Activated naive CD4-positive, alpha-beta T cell treated with anti-CD3 and anti-CD28 coated beads, Interleukin-2, amount 10 ng/mL, durations not matched to agents 7 days and 5 days (primary cell): ENCODE results near the gene TEKT5.
"Not testable (repeated sequence)": the region's sequence is repeated elsewhere in the genome, so short reads cannot be mapped to it uniquely, and the experiment has no call there.

Source experiments
- CTCF ChIA-PET: fragments of 350-600 bp; sonication (Branson Sonifier 250); formaldehyde crosslinking; loops from one replicate; lab custom pipeline; 2021; ENCODE audit warnings: antibody characterized with exemption; lab: Charles Lee
- DNase-seq: peaks from one replicate; pipeline ENCODE4 v3.0.0-alpha.2; 2020
- H3K27ac Mint-ChIP-seq: one replicate; pipeline ENCODE4 v1.8.0; 2021; ENCODE audit warnings: mild to moderate bottlenecking, moderate library complexity, mixed read lengths
- H3K27me3 Mint-ChIP-seq: one replicate; pipeline ENCODE4 v1.8.0; 2021; ENCODE audit warnings: mild to moderate bottlenecking, mixed read lengths
- H3K36me3 Mint-ChIP-seq: one replicate; pipeline ENCODE4 v1.8.0; 2021; ENCODE audit warnings: mixed read lengths
- H3K4me1 Mint-ChIP-seq: one replicate; pipeline ENCODE4 v1.8.0; 2021; ENCODE audit warnings: mixed read lengths
- H3K4me3 Mint-ChIP-seq: one replicate; pipeline ENCODE4 v1.8.0; 2021; ENCODE audit warnings: mild to moderate bottlenecking, moderate library complexity, mixed read lengths
- H3K9me3 Mint-ChIP-seq: one replicate; pipeline ENCODE4 v1.8.0; 2021; ENCODE audit warnings: mixed read lengths

TEKT5 gene

DNA sequence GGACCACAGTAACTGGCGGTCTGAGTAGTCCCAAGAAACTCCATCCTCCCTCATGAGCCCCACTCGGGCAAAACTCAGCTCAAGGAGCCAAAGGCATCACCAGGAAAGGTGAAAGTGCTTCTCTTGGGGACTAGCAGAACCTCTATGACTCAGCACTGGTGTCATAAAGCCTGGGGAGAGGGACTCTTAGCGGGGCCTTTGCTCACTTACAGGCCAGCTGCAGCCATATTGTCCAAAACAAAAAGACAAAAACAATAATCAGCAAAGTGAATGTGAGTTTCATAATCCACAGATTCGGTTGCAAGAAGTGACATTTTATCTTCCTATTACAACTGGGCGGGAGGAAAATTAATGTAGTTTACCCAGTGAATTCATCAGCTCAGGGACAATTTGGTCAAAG, at the start of gene TEKT5:
TEKT5 (minus strand) TSS at position 101 of the 400 bp plus-strand sequence; CDS start at position 44, 57 bp downstream.
- no peaks in the 10 kb centered on the region for H3K36me3 Mint-ChIP-seq

DNA sequence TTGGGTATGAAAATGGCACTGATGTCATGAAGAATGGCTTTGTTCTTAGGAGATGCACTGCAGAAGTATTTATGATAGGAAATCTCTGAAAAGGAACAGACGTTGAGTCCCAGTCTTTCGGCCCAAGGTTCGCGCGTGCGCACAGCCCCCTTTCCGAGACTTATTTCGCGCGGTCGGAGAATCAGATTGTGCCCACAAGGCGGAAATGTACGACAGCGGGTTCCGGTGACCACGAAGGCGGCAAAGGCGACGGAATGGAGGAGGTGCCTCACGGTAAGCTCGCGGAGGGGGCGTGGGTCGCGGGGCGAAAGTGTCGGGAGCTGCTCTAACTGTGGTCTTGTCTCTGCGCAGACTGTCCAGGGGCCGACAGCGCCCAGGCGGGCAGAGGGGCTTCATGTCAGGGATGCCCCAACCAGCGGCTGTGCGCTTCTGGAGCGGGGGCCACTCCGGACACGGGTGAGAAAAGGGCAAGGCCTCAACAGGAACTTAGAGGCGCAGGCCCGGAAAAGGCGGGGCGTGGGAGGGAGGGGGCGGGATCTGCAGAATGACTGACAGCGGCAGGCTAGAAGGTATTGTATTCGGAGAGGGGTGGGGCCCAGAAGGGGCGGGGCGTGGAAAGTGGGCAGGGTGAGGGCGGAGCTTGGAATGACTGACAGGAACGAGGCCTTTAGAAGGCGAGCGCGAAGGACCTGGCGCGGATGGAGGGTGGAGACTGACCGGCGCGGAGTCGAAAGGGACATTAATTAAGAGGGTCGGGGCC, 49.1 kb upstream of the TEKT5 start, which contains the start of gene NUBP1:
NUBP1 (plus strand) TSS at position 233 of the 760 bp plus-strand sequence; CDS start at position 255, 22 bp downstream.
- peak within 1 kb of the TSS; percentile 97 for H3K27ac Mint-ChIP-seq

More for the DNA sequence above, at the start of gene TEKT5:
- H3K4me3 Mint-ChIP-seq = no peak within 1 kb of the TSS
- no peaks in the 10 kb centered on the region for H3K4me1 Mint-ChIP-seq
- H3K27ac Mint-ChIP-seq = no peak within 1 kb of the TSS
- no peak for DNase-seq
- H3K27me3 Mint-ChIP-seq = peaks cover 5% of the 10 kb centered on the region
- CTCF ChIA-PET = no interaction called here
- H3K9me3 Mint-ChIP-seq = no peaks in the 10 kb centered on the region

DNA sequence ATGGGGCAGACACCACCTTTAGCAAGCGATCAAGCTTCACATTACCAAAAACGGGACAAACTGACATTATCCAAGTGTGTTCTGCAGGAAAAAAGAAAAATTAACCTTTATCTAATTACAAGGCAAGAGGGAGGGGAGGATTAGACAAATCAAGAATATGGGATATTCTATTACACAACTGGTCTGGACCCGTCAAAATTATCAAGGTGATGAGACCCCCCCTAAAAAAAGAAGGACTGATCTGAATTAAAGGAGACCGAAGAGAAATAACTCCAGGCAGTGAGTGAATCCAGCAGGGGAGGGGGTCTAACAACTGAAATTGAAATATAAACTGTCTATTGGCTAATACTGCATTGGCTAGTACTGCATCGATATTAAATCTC, 48.5 kb upstream of the TEKT5 start:
- peak overlapping the region; percentile 97 for H3K27ac Mint-ChIP-seq
- H3K4me1 Mint-ChIP-seq = peaks cover 60% of the 10 kb centered on the region
- H3K4me3 Mint-ChIP-seq = peak overlapping the region; percentile 79
- no peaks in the 10 kb centered on the region for H3K27me3 Mint-ChIP-seq
- no peaks in the 10 kb centered on the region for H3K9me3 Mint-ChIP-seq
- no peak for DNase-seq
- H3K36me3 Mint-ChIP-seq = peaks cover 20% of the 10 kb centered on the region
- CTCF ChIA-PET = interaction anchor here (0.8 kb wide), 1 partner anchor 176 kb away, joined by 3 read pairs; no protein-coding TSS in a partner anchor

More for the DNA sequence above, 49.1 kb upstream of the TEKT5 start, which contains the start of gene NUBP1:
- Mint-ChIP-seq H3K27me3 (no peaks in the 10 kb centered on the region), H3K9me3 (no peaks in the 10 kb centered on the region), H3K36me3 (peaks cover 24% of the 10 kb centered on the region), H3K4me1 (peaks cover 58% of the 10 kb centered on the region), H3K4me3 (peak within 1 kb of the TSS; percentile 79)
- DNase-seq = peak; percentile 100
- CTCF ChIA-PET = interaction anchor here (0.6 to 1.4 kb wide), 3 partner anchors 175 to 489 kb away, joined by 3 to 5 read pairs (median 5); no protein-coding TSS in a partner anchor

DNA sequence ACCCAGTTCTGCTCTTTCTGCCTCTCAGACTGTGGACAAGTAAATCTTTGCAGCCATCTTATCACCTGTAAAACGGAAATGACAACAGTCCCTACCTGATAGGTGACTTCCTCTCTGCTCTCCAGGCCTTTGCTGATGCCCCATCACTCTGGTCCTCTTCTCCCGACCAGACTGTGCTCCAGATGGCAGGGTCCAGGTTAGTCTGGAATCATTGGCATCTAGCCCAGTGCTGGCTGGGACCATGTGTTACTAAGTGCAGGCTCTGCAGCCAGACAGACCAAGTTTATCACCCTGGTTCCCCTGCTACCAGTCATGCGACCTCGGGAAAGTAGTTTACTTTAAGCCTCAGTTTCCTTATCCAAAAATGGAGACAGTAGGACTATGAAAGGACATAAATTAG, 47.1 kb upstream of the TEKT5 start:
- CTCF ChIA-PET = no interaction called here
- no peak for DNase-seq
- Mint-ChIP-seq H3K4me1 (peaks cover 70% of the 10 kb centered on the region), H3K27me3 (no peaks in the 10 kb centered on the region), H3K36me3 (peaks cover 11% of the 10 kb centered on the region), H3K27ac (peak overlapping the region; percentile 69), H3K4me3 (no peak overlapping the region), H3K9me3 (no peaks in the 10 kb centered on the region)

DNA sequence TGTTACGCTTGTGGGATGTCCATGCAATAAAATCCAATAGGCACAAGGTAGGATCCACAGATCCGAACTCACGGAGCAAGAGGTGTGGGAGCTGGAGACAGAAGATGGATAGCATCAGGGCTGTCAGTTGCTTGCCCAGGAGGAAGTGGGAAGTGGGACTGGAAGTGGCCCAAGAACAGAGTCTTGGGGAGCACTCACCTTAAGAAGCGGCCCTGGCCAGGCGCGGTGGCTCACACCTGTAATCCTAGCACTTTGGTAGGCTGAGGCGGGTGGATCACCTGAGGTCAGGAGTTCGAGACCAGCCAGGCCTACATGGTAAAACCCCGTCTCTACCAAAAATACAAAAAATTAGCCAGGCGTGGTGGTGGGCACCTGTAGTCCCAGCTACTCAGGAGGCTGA, 46.5 kb upstream of the TEKT5 start:
- peaks cover 71% of the 10 kb centered on the region for H3K4me1 Mint-ChIP-seq
- H3K27ac Mint-ChIP-seq, H3K27me3 Mint-ChIP-seq, H3K9me3 Mint-ChIP-seq, H3K4me3 Mint-ChIP-seq, DNase-seq, H3K36me3 Mint-ChIP-seq: not testable (repeated sequence)
- CTCF ChIA-PET = interaction anchor here (1.0 kb wide), 1 partner anchor 8 kb away, joined by 3 read pairs; no protein-coding TSS in a partner anchor

DNA sequence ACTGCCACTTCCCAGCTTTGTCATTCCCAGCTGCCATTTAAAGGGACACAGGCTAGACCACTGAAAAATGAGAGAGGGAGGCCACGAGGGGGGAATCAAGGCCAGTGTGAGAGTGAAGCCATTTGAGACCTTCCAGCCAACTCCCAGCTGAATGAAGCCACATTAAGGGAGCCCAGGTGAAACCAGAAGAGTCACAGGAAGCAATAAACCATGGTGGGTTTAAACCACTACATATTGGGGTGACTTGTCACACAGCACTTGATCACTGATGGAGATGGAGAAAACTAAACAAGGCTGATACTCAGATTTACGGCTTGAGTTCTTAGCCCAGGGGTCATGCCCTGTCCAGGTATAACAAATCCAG, 46.1 kb upstream of the TEKT5 start:
- Mint-ChIP-seq H3K4me3 (no peak overlapping the region), H3K4me1 (peaks cover 70% of the 10 kb centered on the region), H3K27me3 (no peaks in the 10 kb centered on the region), H3K27ac (no peak overlapping the region), H3K9me3 (no peaks in the 10 kb centered on the region), H3K36me3 (peaks cover 6% of the 10 kb centered on the region)
- CTCF ChIA-PET = interaction anchor here (1.0 to 2.1 kb wide), 2 partner anchors 9 to 227 kb away, joined by 3 to 7 read pairs; no protein-coding TSS in a partner anchor
- DNase-seq = no peak

DNA sequence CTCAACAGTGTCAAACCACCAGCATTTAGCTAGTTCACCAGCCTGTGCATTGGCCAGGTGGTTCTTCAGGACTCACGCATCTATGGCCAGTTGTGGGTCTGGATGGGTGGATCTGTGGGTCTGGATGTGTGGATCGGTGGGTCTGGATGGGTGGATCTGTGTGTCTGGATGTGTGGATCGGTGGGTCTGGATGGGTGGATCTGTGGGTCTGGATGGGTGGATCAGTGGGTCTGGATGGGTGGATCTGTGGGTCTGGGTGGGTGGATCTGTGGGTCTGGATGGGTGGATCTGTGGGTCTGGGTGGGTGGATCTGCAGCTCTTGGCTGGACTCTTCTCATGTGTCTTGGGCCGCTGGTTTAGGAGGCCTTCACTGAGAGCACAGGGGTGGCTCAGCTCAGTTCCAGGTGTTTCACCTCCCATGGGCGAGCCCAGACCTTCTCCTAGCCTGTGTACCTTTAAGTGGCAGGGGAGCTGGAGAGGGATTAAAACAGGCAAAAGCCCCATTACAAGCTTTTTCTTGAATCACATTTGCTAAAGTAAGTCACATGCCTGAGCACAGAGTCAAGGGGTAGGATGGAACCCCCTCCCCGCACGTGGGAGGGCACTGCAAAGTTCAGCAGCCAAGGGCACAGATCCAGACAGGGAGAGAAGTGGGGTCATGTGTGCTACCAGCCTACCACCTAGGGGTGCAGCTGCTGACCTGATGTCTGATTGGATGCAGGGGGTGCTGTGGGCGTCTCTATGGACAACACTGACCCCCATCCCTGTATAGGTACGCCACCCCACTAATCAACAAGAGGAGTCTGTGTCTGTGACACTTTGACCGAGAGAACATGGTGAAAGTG, 45.5 kb upstream of the TEKT5 start:
- CTCF ChIA-PET = interaction anchor here (0.6 to 2.1 kb wide), 5 partner anchors 9 to 226 kb away, joined by 3 to 9 read pairs (median 3); no protein-coding TSS in a partner anchor
- peaks cover 64% of the 10 kb centered on the region for H3K4me1 Mint-ChIP-seq

DNA sequence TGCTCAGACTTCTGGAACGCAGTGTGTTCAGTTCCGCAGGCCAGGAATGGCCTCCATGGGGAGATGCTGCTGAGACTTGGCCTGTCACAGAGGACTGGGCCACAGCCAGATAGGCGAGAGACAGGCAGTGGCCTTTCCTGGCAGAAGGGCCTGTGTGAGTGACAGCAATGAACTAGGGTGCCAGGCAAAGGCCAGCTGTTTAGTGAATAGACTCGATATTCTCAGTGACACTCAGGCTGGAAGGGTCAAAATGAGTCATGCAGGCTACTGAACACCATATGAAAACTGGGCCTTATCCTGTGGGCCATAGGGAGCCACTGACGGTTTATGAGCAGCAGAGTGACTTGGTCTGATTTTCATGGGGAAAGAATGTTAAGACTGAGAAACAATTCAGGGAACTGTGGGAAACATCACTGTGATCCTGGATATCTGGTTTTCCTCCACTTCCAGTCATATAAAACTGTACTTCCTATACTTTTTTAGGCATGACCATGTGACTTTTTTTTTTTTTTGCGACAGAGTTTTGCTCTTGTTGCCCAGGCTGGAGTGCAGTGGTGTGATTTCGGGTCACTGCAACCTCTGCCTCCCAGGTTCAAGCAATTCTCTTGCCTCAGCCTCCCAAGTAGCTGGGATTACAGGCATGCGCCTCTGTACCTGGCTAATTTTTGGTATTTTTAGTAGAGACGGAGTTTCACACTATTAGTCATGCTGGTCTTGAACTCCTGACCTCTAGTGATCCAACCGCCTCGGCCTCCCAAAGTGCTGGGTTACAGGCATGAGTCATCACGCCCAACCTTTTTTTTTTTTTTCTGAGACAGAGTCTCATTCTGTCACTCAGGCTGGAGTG, 43.7 kb upstream of the TEKT5 start:
- Mint-ChIP-seq H3K27ac (no peak overlapping the region), H3K36me3 (no peaks in the 10 kb centered on the region), H3K4me3 (no peak overlapping the region), H3K4me1 (peaks cover 54% of the 10 kb centered on the region), H3K9me3 (no peaks in the 10 kb centered on the region), H3K27me3 (no peaks in the 10 kb centered on the region)
- CTCF ChIA-PET = interaction anchor here (1.0 to 3.6 kb wide), 6 partner anchors 9 to 421 kb away, joined by 3 to 43 read pairs (median 7); no protein-coding TSS in a partner anchor
- peak; percentile 58 for DNase-seq

More for the DNA sequence above, 45.5 kb upstream of the TEKT5 start:
- no peak for DNase-seq
- no peak overlapping the region for H3K27ac Mint-ChIP-seq
- H3K4me3 Mint-ChIP-seq = no peak overlapping the region
- H3K9me3 Mint-ChIP-seq = no peaks in the 10 kb centered on the region
- peaks cover 1% of the 10 kb centered on the region for H3K36me3 Mint-ChIP-seq
- no peaks in the 10 kb centered on the region for H3K27me3 Mint-ChIP-seq

DNA sequence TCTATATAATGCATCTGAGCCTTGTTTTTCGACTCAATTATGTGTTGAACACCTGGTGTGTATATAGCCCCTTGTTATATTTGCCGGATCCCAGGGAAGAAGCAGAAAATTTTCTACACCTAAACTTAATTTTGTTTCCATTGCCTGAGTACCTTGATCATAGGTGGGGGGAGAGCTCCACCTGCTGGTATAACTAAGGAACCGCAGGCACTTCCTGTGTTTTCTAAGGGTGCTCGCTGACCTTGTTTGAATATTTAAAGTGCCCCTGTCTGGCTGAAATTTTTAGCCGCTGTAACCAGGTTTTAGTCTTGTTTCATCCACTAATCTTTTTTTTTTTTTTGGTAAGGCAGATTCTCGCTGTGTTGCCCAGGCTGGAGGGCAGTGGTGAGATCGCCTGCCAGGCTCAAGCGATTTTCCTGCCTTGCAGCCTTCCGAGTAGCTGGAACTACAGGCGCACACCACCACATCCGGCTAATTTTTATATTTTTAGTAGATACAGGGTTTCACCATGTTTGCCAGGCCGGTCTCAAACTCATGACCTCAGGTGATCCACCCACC, 42.4 kb upstream of the TEKT5 start:
- Mint-ChIP-seq H3K36me3 (no peaks in the 10 kb centered on the region), H3K4me1 (peaks cover 48% of the 10 kb centered on the region), H3K4me3 (peak overlapping the region; percentile 51), H3K9me3 (peaks cover 3% of the 10 kb centered on the region), H3K27ac (peak overlapping the region; percentile 62), H3K27me3 (peaks cover 3% of the 10 kb centered on the region)
- peak; percentile 79 for DNase-seq
- CTCF ChIA-PET = interaction anchor here (0.6 to 3.6 kb wide), 12 partner anchors 10 to 1479 kb away, joined by 3 to 43 read pairs (median 4); no protein-coding TSS in a partner anchor

DNA sequence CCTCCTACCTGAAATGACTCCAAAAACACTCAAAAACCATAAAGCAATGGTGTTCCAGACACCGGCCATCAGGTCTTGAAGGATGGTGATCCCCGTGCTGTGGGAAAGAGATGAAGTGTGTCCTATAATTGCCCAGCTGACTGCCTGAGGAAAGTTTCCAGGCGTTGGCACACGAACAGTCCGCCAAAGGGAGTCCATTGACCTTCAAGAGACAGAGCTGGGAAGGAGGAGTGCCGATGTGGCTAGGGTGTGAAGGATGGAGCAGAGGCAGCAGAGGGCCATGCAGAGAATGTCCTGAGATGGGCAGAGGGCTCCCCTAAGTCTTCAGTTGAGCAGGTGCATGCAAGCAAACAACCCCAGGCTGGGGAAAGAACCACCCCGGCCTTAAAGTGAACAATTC, 37.1 kb upstream of the TEKT5 start:
- Mint-ChIP-seq H3K36me3 (no peaks in the 10 kb centered on the region), H3K4me1 (no peaks in the 10 kb centered on the region), H3K9me3 (peaks cover 3% of the 10 kb centered on the region), H3K27me3 (peaks cover 3% of the 10 kb centered on the region), H3K4me3 (no peak overlapping the region), H3K27ac (no peak overlapping the region)
- DNase-seq = no peak
- CTCF ChIA-PET = interaction anchor here (0.6 to 1.9 kb wide), 6 partner anchors 132 to 222 kb away, joined by 3 to 6 read pairs (median 4); no protein-coding TSS in a partner anchor

DNA sequence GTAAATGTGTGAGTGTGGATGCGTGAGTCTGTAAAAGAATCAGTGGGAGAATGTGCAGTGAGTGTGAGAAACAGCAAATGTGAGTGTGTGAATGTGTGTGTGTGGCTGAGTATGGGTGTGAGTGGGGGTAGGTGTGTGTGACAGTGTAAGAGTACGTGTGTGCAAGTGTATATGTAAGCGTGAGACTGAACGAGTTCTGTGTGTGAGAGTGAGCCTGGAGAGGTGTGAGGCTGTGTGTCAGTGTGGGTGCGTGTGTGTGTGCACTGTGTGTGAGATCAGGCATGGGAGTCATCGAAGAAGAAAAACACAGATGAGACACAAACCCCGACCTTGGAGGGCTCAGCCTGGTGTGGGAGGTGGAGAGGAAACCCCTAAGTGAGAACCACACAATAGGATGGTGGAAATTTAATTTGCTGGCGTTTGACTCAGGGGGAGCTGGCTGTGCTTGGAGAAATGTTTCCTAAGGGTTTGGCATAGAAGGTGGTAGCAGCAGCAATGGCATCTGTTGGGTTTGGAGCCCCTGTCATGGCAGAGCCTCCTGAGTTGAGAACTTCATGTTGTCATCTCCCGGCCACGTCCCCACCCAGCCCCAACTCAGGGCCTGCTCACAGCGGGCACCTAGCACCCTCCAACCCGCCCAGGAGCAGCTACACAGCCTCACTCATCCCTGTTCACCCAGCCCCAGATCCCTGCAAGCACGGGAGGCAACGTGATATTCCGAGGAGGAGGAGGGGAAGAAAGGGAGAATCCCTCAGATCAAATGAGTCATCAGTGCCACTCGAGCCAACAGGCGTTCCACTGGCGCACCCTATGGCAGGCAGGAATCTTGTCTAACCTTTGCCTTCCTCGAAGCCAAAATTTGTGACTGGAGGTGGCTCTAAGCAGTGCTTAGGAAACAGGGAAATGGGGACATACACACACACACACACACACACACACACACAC, 34.6 kb upstream of the TEKT5 start:
- Mint-ChIP-seq H3K4me3 (no peak overlapping the region), H3K27ac (no peak overlapping the region), H3K27me3 (peaks cover 3% of the 10 kb centered on the region), H3K9me3 (peaks cover 3% of the 10 kb centered on the region), H3K36me3 (no peaks in the 10 kb centered on the region), H3K4me1 (no peaks in the 10 kb centered on the region)
- CTCF ChIA-PET = no interaction called here
- no peak for DNase-seq
